ENCODE data around the gene CAVIN1. TPM values are rescaled to one million over a fixed set of nuclear protein-coding genes. Genes with fewer than 3 reads are reported as not detected.
A peak's percentile ranks its signal among the peaks of the same experiment; 100 is the strongest.

Gene CAVIN1
- total and polyA plus RNA-seq, 7 donors, result 11.8 to 519 (median 231) TPM

- no peaks in the 10 kb centered on the region for H3K9me3 ChIP-seq
- intact Hi-C loops (cut with DNase I), result no loop called here
- H3K36me3 ChIP-seq, result no peaks in the 10 kb centered on the region
- TF ChIP-seq CTCF (IDR thresholded peaks at IDR 0.05) (no peak), POLR2AphosphoS5 (IDR thresholded peaks at IDR 0.05) (no peak), POLR2A (IDR thresholded peaks at IDR 0.05) (no peak), EP300 (IDR thresholded peaks at IDR 0.05) (no peak)
- H3K27me3 ChIP-seq, result no peaks in the 10 kb centered on the region
- H3K27ac ChIP-seq, result peak overlapping the region in 1 of 4 donors; percentile 68
- WGBS, 2 donors, result 88 to 94% methylated on average over 9 of the region's 9 CpGs
- H3K4me1 ChIP-seq, result peaks cover 0 to 77% (median 72%) of the 10 kb centered on the region in 4 donors
- H3K4me3 ChIP-seq, result no peak overlapping the region
- DNase-seq, result no peak
These were observed 57.9 kb downstream of the CAVIN1 start for GRCh38 chr17:42365136-42365535.

GRCh38 chr17:42363767-42364585, 59.1 kb downstream of the CAVIN1 start:
- WGBS, 2 donors, result 69 to 88% methylated on average over 7 of the region's 7 CpGs
- intact Hi-C loops (cut with DNase I), result no loop called here
- Histone ChIP-seq H3K27me3 (no peaks in the 10 kb centered on the region), H3K27ac (peak overlapping the region in 3 of 4 donors; percentile 40 to 68 (median 43)), H3K4me1 (peaks cover 0 to 80% (median 73%) of the 10 kb centered on the region in 4 donors), H3K9me3 (no peaks in the 10 kb centered on the region), H3K36me3 (no peaks in the 10 kb centered on the region), H3K4me3 (no peak overlapping the region)
- TF ChIP-seq CTCF (IDR thresholded peaks at IDR 0.05) (no peak), EP300 (IDR thresholded peaks at IDR 0.05) (no peak), POLR2A (IDR thresholded peaks at IDR 0.05) (no peak), POLR2AphosphoS5 (IDR thresholded peaks at IDR 0.05) (no peak)
- DNase-seq, result no peak

GRCh38 chr17:42363231-42363630, 59.8 kb downstream of the CAVIN1 start:
- Histone ChIP-seq H3K27ac (peak overlapping the region in 2 of 4 donors; percentile 40 to 68), H3K4me1 (peaks cover 0 to 88% (median 77%) of the 10 kb centered on the region in 4 donors), H3K27me3 (no peaks in the 10 kb centered on the region), H3K36me3 (no peaks in the 10 kb centered on the region), H3K9me3 (no peaks in the 10 kb centered on the region), H3K4me3 (no peak overlapping the region)
- no peak for TF ChIP-seq CTCF (IDR thresholded peaks at IDR 0.05)
- TF ChIP-seq POLR2AphosphoS5 (IDR thresholded peaks at IDR 0.05), result no peak
- TF ChIP-seq EP300 (IDR thresholded peaks at IDR 0.05), result no peak
- TF ChIP-seq POLR2A (IDR thresholded peaks at IDR 0.05), result no peak
- DNase-seq, result no peak
- 83 to 91% methylated on average over 1 of the region's 1 CpG for WGBS, 2 donors
- intact Hi-C loops (cut with DNase I), result no loop called here

- 90 to 91% methylated on average over 7 of the region's 7 CpGs for WGBS, 2 donors
- H3K27me3 ChIP-seq, result no peaks in the 10 kb centered on the region
- no peaks in the 10 kb centered on the region for H3K9me3 ChIP-seq
- no peaks in the 10 kb centered on the region for H3K36me3 ChIP-seq
- intact Hi-C loops (cut with DNase I), result no loop called here
- no peak for TF ChIP-seq POLR2A (IDR thresholded peaks at IDR 0.05)
- TF ChIP-seq EP300 (IDR thresholded peaks at IDR 0.05), result no peak
- no peak for TF ChIP-seq CTCF (IDR thresholded peaks at IDR 0.05)
- TF ChIP-seq POLR2AphosphoS5 (IDR thresholded peaks at IDR 0.05), result no peak
- H3K27ac ChIP-seq, result peak overlapping the region in 1 of 4 donors; percentile 68
- DNase-seq, result no peak
- no peak overlapping the region for H3K4me3 ChIP-seq
- peaks cover 0 to 87% (median 74%) of the 10 kb centered on the region in 4 donors for H3K4me1 ChIP-seq
These were observed 60.7 kb downstream of the CAVIN1 start for GRCh38 chr17:42362245-42362961.

All from sigmoid colon (tissue), 7 donors.